Measurements from ENCODE around the gene TRIM2. TPM values are rescaled to one million over a fixed set of nuclear protein-coding genes. Genes with fewer than 3 reads are reported as not detected.

Gene TRIM2
- total RNA-seq, 1 donor from 2014 or later = 0.42 TPM

DNA sequence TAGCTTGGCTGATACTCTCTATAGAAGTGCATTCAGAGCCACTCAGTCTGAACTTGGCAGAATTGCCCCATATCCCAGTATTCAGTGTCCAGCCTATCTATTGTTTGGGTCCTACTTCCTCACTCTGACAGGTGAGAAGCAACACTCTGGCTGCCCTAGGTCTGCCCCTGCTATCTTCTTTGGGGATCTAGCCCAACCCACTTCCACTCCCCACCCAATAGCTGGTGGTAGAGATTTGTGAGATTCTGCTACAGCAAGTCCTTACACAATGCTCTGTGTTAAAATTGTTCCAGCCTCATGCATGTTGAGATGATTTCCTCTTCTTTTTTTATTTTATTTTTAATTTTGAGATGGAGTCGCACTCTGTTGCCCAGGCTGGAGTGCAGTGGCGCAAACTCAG lies 67.6 kb downstream of the TRIM2 start:
- intact Hi-C loops (cut with micrococcal nuclease) = no loop called here

DNA sequence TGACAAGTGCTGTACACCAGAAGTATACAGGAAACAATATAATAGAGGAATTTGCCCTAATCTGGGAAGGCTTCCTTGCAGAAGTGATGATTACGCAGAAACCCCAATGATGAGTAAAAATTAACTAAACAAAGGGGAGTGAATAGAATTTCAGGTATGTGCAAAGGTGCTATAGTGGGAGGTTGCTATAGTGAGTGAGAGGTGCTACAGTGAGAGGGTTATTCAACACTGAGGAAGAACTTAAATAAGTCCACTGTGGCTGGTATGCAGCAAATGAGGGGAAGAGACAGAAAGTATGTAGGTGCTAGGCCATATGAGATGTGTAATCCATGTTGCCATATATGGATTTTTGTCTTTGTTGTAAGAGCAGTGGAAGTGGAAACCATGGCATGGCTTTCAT lies 69.5 kb downstream of the TRIM2 start:
- intact Hi-C loops (cut with micrococcal nuclease) = no loop called here

DNA sequence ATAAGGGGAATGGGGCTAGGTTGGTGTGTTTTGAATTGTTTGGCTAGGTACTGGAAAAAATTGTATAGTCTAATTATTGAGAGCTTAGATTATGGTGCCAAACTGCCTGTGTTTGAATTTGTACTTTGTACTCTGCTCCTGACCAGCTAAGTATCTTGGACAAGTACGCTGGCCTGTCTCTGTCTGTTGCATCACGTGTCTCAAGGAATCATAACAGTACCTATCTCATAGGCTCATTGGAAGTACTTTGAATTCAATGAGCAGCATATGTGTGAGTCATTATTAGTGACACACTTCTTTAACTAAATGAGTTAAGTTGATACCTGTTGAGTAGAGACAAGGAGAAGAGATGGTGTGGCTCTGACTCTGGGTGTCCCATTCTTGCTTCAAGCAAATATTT lies 70.7 kb downstream of the TRIM2 start:
- intact Hi-C loops (cut with micrococcal nuclease) = no loop called here

DNA sequence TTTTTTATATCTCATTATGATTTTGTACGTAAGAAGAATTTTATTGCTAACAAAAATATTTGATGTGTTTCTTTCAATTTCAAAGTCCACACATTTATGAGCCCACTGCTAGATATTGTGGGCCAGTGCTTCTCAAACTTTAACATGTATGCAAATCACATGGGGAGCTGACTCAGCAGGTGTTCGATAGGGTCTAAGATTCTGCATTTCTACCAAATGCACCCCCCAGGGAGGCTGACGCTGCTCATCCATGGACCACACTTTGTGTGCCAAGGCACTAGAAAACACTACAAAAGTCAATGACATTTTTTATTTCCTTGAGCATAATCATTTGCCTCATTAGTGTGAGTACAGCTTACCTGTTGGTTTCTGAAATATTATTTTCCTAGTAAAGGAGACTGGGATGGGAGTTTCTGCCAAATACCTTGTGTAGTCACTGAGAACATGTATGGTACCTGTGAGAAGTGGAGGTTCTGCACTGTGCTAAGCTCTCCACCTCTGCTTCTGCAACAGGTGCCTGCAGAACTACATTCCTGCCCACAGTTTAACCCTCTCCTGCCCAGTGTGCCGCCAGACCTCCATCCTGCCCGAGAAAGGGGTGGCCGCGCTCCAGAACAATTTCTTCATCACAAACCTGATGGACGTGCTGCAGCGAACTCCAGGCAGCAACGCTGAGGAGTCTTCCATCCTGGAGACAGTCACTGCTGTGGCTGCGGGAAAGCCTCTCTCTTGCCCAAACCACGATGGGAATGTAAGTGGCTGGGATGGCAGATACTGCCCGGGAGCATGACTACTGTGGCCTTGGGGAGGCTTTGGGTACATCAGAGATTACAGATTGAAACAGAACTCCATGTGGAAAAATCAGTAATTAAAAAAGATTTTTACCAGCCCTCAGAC lies 71.4 kb downstream of the TRIM2 start:
- intact Hi-C loops (cut with micrococcal nuclease) = no loop called here

DNA sequence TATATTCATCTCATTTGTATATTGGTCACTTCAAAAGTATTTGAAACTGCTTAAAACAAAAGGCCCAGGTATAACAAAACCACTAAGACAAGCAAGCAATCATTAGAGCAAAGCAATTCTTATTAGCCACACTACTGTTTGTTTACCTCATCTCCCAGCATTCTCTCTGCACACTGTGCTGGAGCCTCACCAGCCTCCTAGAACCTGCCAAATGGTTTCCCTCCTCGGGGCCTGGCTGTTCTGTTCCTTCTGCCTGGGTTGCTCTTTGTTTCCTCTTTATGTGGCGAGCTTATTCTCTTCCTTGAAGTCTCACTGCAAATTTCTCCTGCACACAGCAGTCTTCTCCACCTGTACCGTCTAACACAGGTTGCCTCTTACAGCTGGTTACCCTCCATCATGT lies 72.7 kb downstream of the TRIM2 start:
- intact Hi-C loops (cut with micrococcal nuclease) = no loop called here

DNA sequence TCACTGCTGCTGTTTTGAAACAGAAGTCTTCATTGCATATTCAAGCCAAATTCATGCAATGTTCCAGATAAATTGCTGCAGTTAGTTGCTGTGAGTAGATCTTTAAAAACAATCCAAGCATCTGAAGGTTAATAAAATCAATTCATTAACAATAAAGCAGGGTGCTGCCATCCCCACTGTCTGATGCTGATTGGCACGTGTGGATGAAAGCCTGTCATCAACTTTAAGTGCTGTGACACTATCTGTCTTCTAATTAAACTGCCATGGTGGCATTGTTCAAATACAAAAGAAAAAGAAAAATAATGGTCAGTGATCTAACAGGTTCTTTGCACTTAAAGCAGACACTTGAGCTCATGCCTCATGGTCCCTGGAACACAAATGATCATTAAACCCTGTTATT lies 77.2 kb downstream of the TRIM2 start:
- intact Hi-C loops (cut with micrococcal nuclease) = no loop called here

DNA sequence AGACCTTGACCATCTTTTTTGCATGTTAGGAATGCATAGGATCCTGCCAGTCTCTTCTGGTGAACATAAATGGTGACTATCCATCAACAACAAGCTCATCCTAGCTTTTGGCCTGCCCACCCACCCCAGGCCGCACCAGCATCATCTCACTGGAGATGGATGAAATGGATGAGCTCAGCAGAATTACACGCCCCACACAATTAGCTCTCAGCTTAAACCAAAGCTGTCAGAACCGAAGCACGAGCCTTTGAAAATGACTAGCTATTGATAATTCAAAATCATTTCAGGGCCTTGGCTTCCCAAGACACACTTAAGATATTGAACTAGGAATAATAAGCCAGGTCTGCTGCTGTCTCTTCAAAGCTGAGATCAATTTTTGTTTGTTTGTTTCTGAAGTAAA lies 77.8 kb downstream of the TRIM2 start:
- intact Hi-C loops (cut with micrococcal nuclease) = no loop called here

DNA sequence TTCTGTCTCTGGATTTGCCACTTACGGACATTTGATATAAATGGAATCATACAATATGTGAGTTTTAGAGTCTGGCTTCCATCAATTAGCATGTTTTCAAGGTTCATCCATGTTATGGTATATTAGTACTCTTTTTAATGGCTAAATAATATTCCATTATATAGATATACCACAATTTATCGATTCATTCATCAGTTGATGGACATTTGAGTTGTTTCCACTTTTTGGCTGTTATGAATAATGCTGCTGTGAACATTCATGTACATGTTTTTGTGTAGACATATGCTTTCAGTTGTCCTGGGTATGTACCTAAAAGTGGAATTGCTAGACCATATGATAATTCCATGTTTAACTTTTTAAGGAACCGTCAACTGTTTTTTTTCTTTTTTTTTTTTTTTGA lies 79.0 kb downstream of the TRIM2 start:
- intact Hi-C loops (cut with micrococcal nuclease) = no loop called here

DNA sequence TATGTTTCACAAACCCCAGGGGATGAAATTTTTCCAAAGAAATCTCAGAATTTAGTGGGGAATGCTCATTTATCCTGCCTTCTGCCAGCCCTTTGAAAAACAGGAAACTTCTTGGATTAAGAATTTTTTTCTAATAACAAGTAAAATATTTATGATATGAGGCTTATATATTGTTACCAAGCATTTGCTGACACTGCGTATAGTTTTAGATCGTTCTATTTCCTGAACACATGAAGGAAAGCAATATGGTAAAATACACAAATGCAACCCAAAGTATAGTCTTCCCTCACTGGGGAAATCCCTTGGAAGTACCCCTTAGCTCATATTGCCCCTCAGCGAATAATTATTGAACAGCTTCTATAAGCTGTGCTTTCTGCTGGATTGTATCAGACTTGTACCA lies 85.9 kb downstream of the TRIM2 start:
- intact Hi-C loops (cut with micrococcal nuclease) = no loop called here

DNA sequence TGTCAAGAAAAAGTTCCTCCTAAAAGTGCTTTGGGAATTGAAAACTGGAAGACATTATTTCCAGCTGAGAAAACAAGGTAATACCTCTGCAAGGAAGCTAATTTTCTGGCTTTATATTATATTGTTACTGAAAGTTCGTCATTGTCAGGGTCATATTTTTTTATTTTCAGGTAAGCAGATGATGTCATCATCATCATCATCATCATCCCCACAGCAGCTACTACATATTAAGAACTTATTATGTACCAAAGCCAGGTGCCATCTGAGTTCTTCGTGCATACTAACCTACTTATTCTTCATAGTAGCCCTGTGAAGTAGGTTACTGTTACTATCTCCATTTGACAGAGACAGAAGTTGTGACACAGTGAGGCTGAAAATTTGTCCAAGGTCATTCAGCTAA lies 87.3 kb downstream of the TRIM2 start:
- intact Hi-C loops (cut with micrococcal nuclease) = no loop called here

DNA sequence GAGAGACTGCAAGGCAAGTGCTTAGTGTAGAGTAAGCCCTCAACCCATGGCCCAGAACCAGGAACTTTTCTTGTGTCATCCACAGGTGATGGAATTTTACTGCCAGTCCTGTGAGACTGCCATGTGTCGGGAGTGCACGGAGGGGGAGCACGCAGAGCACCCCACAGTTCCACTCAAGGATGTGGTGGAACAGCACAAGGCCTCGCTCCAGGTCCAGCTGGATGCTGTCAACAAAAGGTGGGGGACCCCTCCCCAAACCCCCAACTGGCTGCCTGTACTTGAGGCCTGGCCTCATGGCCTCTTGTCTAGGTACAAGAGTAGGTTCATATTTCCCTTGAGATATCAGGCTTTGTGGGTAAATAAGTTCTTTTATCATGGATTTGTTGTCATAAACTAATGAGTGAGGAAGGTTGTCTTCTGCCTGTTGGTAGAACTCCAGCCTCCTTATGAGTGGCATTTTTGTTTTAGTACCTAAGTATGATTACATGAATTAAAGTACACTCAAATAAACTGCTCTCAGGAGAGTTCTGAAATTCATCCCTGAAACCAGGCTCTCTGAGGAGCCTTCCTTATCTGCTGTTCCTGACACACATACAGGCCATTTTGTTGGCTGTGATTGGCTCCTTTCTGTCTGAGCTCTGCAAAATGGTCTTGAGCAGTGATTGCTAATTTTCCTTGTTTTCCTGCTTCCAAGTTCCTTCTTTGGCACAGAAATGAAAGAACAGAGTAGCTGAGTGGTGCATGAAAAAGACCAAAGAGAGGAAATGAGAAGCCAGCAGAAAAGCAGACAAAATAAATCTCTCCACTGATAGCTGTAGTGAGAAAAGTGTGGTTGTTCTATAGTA lies 88.9 kb downstream of the TRIM2 start:
- intact Hi-C loops (cut with micrococcal nuclease) = no loop called here

DNA sequence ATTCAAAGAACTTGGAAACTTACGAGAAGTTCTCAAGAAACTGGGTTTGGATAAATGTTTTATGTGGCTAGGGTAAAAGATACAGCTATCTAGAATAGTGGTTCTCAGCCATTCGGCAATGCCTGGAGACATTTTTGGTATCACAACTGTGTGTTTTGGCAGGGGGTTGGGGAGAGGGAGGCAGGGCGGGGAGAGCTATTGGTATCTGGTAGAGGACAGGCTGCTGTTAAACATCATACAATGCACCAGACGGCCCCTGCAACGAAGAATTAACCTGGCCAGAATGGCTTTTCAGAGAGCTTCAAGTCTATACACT lies 89.5 kb downstream of the TRIM2 start:
- intact Hi-C loops (cut with micrococcal nuclease) = no loop called here

DNA sequence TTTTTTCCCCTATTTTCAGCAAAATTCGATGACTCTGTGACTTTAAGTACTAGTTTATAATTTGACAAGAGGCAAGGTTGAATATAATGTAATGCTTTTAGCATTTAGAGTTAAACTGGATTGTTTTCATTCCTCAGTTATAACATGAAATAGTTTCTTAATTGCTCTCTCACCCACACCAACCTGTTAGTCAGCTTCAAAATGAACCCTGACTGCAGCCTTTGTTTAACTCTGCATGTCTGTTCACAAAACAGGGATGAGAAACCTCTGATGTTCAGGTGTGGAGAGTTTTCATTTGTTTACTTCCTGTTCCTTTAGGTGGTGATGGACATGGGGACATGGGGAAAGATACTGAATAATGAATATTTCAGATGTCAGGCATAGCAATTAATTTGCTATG lies 90.4 kb downstream of the TRIM2 start:
- intact Hi-C loops (cut with micrococcal nuclease) = no loop called here

DNA sequence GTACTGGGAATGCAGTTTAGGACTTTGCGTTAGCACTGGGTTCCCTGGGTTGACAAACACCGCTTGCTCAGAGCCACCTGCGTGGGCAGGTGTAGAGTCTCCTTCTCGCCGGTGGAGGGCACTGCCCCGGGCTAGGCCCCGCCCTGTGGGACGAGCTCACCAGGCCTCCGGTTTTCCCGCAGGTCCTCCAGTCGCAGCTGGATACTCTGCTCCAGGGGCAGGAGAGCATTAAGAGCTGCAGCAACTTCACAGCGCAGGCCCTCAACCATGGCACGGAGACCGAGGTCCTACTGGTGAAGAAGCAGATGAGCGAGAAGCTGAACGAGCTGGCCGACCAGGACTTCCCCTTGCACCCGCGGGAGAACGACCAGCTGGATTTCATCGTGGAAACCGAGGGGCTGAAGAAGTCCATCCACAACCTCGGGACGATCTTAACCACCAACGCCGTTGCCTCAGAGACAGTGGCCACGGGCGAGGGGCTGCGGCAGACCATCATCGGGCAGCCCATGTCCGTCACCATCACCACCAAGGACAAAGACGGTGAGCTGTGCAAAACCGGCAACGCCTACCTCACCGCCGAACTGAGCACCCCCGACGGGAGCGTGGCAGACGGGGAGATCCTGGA lies 91.0 kb downstream of the TRIM2 start:
- intact Hi-C loops (cut with micrococcal nuclease) = no loop called here

DNA sequence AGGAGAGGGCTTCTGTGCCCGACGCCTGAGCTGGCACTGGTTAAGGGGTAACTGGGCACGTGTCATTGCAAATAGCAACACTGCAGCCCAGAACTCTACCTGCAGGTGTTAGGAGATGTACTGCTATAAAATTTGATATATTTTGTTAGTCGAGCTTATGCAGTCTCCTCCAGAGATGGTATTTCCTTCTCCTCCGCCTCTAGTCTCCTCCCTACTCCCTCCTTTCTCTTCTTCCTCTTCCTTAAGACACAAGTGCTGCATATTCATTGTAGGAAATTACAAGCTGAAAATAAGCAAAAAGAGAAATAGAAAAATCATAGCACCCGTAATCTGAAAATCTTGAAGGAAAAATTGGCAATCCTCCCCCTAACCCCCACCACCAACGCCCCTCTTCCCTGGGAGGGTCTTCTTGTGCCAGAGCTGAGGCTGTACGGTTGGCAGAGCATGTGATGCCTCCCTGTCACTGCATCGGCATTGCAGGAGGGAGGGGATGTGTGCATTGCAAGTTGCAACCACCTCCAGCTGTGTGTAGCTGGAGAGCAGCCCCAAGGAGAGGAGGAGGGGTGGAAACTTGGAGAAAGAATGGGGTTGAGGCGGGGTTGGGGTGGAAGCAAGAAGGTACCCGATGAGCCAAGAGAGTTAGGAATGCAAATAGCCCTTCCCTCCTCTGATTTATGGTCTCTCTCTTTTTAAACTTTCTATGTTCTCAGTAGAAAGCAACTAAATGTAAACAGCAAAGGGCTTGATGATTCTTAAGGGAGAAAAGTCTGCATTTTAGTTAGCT lies 92.0 kb downstream of the TRIM2 start:
- intact Hi-C loops (cut with micrococcal nuclease) = no loop called here

DNA sequence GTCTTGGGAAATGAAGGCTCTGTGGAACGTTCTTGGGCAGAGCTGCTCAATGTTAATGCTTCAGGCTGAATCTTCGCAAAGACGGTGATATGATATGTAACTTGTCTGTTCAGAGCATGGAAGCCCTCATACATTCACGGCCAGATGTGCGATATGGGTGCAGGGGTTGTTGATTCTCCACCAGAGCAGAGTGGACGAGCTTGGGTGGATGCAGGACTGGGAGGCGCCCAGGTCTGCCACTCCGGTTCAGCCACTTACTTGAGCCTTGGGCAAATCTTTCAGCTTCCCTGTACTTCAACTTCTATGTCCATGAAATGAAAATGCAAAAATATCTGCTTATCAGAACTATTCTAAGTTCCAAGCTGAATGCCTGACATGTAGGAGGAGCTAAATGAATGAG lies 92.9 kb downstream of the TRIM2 start:
- intact Hi-C loops (cut with micrococcal nuclease) = no loop called here

DNA sequence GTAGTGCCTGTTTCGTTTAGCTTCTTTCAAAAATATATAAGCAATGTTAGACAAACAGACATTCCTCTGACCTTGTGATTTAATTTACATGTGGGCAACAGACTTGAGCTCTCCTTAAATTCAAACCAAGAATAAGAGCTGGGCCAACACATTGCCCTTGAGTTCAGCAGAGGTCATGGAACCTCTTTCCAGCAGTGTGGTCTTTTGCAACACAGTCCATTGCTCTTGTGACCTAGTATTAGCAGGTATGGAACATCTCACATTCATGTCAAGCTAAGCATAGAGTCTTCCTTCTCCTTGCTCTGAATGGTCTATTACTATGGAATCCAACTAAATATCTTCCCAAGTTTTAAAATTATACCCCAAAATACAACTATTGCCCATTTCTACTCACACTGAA lies 106.5 kb downstream of the TRIM2 start:
- intact Hi-C loops (cut with micrococcal nuclease) = no loop called here

DNA sequence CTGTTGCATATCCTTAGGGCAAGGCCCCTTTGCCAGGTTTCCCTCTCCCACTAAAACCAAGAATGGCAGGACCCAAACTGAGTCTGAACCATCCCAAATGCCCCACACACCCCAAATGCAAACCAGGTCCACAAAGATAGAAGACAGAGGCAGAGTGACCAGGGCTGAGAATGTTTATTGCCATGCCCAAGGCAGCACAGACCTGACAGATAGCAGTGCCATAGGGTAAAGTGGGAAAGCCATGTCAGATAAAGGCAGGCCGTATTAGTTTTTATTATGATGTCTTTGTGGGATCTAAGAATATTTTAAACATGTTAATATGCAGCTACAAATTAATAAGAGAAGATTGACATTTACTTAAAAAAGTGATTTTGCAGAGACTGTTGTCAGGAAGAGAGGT lies 110.7 kb downstream of the TRIM2 start:
- intact Hi-C loops (cut with micrococcal nuclease) = loop anchor here (5.0 kb wide), 1 partner anchor 468 kb away; no protein-coding TSS in a partner anchor

DNA sequence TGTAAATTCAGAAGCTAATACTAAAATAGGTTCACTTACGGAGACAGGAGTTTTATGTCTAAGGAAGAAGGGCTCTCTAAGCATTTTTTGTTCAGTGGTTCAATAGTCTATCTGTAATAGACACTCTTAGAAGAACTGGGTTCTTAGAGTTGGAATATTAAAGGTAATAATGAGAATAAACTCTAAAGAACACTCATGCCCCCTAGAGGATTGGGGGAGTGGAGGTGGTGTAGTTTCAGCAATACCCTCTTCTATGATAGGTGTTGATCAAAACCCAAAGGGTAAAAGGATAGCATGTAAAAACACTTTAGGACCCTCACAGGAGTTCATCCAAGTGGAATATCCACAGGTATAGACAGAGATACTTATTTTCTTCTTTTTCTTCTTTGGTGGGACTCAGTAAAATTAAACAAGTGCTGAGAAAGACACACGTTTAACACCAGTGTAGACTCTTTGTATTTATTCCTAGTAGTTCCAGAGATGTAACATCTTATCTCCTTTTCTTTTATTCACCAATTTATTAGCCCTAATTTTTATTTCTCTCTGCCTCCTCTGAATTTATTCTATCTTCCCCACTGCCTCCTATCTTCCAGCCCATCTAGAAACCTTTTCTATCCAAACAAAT lies 114.6 kb downstream of the TRIM2 start:
- intact Hi-C loops (cut with micrococcal nuclease) = loop anchor here (1.0 to 5.0 kb wide), 3 partner anchors 176 to 472 kb away; no protein-coding TSS in a partner anchor

DNA sequence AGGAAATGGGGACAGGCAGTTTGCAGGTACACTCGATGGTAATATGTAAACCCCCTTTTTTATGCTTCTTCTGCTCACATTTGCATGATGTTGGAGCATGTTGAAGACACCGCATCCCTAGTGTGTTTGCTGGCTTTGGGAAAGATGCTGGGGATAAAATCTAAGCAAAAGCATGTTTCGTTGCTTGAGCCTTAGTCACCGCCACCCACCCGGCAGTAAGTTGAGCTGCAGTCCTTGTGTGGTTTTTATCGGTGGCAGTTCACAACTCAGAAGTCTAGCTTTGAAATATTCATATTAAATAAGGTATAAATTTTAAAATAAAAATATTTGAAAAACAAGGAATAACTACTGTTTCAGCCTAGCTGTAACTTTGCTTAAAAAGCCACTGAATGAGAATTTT lies 118.5 kb downstream of the TRIM2 start:
- intact Hi-C loops (cut with micrococcal nuclease) = no loop called here

DNA sequence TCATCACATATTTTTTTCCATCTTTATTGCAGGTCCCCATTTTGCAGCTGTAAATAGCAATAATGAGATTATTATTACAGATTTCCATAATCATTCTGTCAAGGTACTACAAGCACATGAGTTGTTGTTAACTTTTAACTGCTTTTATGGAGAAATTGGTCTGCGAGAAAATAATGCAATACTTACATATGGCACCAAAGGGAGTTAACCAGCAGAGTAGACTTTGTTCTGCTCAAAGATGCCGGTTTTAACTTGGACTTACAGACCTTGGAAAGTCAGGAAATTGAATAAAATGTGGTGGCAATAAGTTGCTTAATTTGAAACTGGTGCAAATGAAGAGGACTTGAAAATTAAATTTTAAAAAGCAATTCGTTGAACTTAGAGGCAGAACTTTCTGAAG lies 119.8 kb downstream of the TRIM2 start:
- intact Hi-C loops (cut with micrococcal nuclease) = no loop called here
